ENCODE data around the gene DDX25. TPM values are rescaled to one million over a fixed set of nuclear protein-coding genes. Genes with fewer than 3 reads are reported as not detected.

The DDX25 gene
- total and polyA plus RNA-seq, 2 of the 8 experiments (the other 6 are each of a cell fraction or from before 2014, with no cell fraction given) = 17.6 to 17.9 TPM

DNA sequence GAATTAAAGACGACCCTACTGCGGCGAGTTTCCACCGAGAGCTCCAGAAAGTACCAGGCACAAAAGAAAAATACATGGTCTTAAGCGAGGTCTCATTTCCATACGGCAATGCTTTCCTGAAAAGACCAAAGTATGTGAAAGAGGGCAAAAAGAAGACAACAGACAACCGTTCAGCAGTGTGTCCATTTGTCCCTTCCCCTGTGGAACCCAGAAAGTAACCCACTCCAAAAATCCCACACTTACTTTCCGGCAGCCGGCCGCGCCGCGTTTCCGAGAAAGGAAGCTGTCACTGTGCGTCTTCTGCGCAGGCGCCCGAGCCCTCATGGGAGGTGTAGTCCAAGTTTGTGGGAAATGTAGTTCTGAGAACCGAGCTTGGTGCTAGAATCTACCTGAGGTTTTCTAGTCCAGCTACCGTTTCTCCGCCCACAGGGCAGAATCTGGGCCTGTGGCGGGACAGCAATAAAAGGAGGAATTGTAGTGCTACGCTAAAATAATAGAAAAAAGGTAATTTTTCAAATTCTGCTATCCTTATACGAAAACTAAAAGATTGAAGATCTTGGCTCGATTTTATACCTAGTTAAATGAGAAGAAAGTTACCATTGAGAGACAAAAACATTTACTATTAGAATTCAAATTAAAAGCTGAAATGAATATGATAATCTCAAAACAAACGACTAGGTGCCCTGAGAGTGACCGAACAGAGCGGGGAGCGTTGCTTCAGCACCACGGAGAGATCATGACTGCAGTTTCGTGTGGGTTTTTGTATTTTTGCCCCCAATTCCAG lies 1.2 kb upstream of the DDX25 start, which contains the start of gene PUS3 (continued):
- TF ChIP-seq SIRT6 (IDR thresholded peaks at IDR 0.05; ENCODE audit: low read length) (no peak), GTF2F1 (IDR thresholded peaks at IDR 0.05; ENCODE audit: borderline replicate concordance, low read depth, low read length) (no peak), NANOG (IDR thresholded peaks at IDR 0.05; ENCODE audit: insufficient read depth, low read depth, low read length, poor library complexity, severe bottlenecking) (no peak), CBX5 (IDR thresholded peaks at IDR 0.05; ENCODE audit: low read depth, low read length) (no peak), TCF12 (IDR thresholded peaks at IDR 0.05; ENCODE audit: low read depth, low read length) (no peak), CTBP2 (IDR thresholded peaks at IDR 0.05; ENCODE audit: borderline replicate concordance, insufficient read depth, insufficient read length, low read length) (no peak), ZNF274 (IDR thresholded peaks at IDR 0.05; ENCODE audit: borderline replicate concordance, extremely low read depth, low read length) (no peak)
